ENCODE measurements around the gene FRA10AC1. TPM values are rescaled to one million over a fixed set of nuclear protein-coding genes. Genes with fewer than 3 reads are reported as not detected.
A peak's percentile ranks its signal among the peaks of the same experiment; 100 is the strongest.

Gene FRA10AC1
- total and polyA plus RNA-seq, 2 of the 13 experiments (the other 11 are each of a cell fraction or from before 2014, with no cell fraction given) = 5.3 to 7.4 TPM

DNA sequence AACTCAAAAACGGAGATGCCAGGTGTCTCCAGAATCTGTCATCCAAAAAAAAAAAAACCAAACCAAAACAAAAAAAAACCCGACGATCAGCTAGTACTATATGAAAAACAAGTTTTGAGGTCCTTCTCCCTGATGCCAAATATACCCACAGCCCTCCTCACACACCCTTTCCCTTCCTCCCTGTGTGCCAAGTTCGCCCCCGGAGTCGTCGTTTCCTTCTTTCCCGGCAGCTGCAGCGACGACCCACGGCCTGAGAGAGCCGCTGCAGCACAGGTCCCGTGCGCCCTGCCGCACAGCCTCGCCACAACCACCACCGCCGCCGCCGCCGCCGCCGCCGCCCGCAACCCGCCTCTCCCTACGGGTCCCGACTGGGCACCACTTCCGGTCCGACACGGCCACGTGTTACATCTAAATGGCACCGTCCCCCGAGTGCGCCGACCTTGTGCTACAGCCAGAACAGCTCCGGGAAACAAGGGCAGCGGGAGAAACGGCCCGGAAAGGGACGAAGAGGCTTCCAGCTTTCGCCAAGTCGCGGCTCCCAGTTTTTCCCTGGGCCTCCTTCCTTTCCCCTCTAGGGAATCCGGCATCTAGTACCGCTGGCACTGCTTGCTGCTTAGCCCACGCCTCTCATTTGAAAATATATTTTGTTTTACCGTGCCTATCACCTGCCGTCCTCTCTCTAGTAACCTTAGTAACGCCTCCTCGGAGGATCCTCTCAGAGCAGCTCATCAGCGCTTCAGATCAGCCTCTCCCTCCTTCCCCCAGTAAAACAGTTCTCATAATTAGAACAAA, at the start of gene FRA10AC1 (continued):
- peak; percentile 85 for TF ChIP-seq NAIF1 (CRISPR knock-in tag; IDR thresholded peaks at IDR 0.05; ENCODE audit: borderline replicate concordance)
- peak; percentile 76 for TF ChIP-seq ZNF891 (CRISPR knock-in tag; IDR thresholded peaks at IDR 0.05)
- peak; percentile 85 for TF ChIP-seq MED8 (CRISPR knock-in tag; IDR thresholded peaks at IDR 0.05; ENCODE audit: insufficient replicate concordance)
- TF ChIP-seq ATF7-NPFF (CRISPR knock-in tag; IDR thresholded peaks at IDR 0.05; ENCODE audit: low read depth) = peak; percentile 86
- TF ChIP-seq ZFP90 (CRISPR knock-in tag; IDR thresholded peaks at IDR 0.05; ENCODE audit: borderline replicate concordance) = peak; percentile 61; the same call in 1 of the 2 replicates
- peak; percentile 77; the same call in 1 of the 2 replicates for TF ChIP-seq ZNF547 (CRISPR knock-in tag; IDR thresholded peaks at IDR 0.05)
- TF ChIP-seq ISL2 (CRISPR knock-in tag; IDR thresholded peaks at IDR 0.05) = peak; percentile 86
- no peak for TF ChIP-seq JDP2 (CRISPR knock-in tag; IDR thresholded peaks at IDR 0.05; ENCODE audit: borderline replicate concordance)
- peak; percentile 64; the same call in 1 of the 2 replicates for TF ChIP-seq BHLHE40 (IDR thresholded peaks at IDR 0.05; ENCODE audit: low read length)
- peak; percentile 55; the same call in 1 of the 2 replicates for TF ChIP-seq JUND (CRISPR knock-in tag; IDR thresholded peaks at IDR 0.05)
- peak; percentile 89 for TF ChIP-seq TBX2 (CRISPR knock-in tag; IDR thresholded peaks at IDR 0.05; ENCODE audit: borderline replicate concordance)
- peak; percentile 55; the same call in 1 of the 2 replicates for TF ChIP-seq ZFP82 (CRISPR knock-in tag; IDR thresholded peaks at IDR 0.05; ENCODE audit: borderline replicate concordance)
- peak; percentile 84; the same call in 1 of the 2 replicates for TF ChIP-seq ARID4A (CRISPR knock-in tag; IDR thresholded peaks at IDR 0.05; ENCODE audit: borderline replicate concordance)
- TF ChIP-seq TFDP1 (CRISPR knock-in tag; IDR thresholded peaks at IDR 0.05; ENCODE audit: borderline replicate concordance) = peak; percentile 79
- no peak for TF ChIP-seq RARG (CRISPR knock-in tag; IDR thresholded peaks at IDR 0.05; ENCODE audit: low read depth)
- TF ChIP-seq XRCC5 (optimal IDR thresholded peaks at IDR 0.05; ENCODE audit: low read length) = peak; percentile 100
- peak; percentile 65 for TF ChIP-seq RAD21 (CRISPR knock-in tag; IDR thresholded peaks at IDR 0.05)
- no peak for TF ChIP-seq MLLT10 (CRISPR knock-in tag; IDR thresholded peaks at IDR 0.05)
- TF ChIP-seq ZEB1 (IDR thresholded peaks at IDR 0.05; ENCODE audit: insufficient replicate concordance, low read depth) = no peak
- TF ChIP-seq SIX4 (CRISPR knock-in tag; IDR thresholded peaks at IDR 0.05) = peak; percentile 46; the same call in 1 of the 2 replicates
- TF ChIP-seq ZKSCAN8 (CRISPR knock-in tag; IDR thresholded peaks at IDR 0.05; ENCODE audit: borderline replicate concordance) = 0 out of 2 replicates have a peak, but pooled peaks have one; percentile 55
- no peak for TF ChIP-seq CHD4 (IDR thresholded peaks at IDR 0.05; ENCODE audit: borderline replicate concordance, low read length)
- peak; percentile 90 for TF ChIP-seq ZNF335 (CRISPR knock-in tag; IDR thresholded peaks at IDR 0.05)
- TF ChIP-seq TP53 (CRISPR knock-in tag; conservative IDR thresholded peaks at IDR 0.05) = peak; percentile 84; the same call in 1 of the 2 replicates
- 0 out of 2 replicates have a peak, but pooled peaks have one; percentile 78 for TF ChIP-seq ZNF24 (IDR thresholded peaks at IDR 0.05)

All from HepG2 (cell line).